Gastrocnemius medialis (tissue), 4 donors: Measurements from ENCODE around the gene UFC1.

Experiments
- POLR2A ChIP-seq, 2 donors: fragments of 450-650 bp; IDR thresholded peaks; one replicate each; pipeline ENCODE4 v1.6.1; 2017; ENCODE audit warnings: antibody characterized with exemption in 2 of 2, mild to moderate bottlenecking in 2 of 2, moderate library complexity in 2 of 2
- TF ChIP-seq, protein P1 (sequence below), 5 experiments: fragments of 450-650 bp in 3 of 5; fragments of 200-600 bp in 2 of 5; sonication (generic) in 2 of 5; IDR thresholded peaks in 4 of 5; conservative IDR thresholded peaks in 1 of 5; 1 replicate in 4 of 5; 2 replicates in 1 of 5; pipeline ENCODE4 v1.5.1; 2016 to 2019; ENCODE audit warnings: antibody characterized with exemption in 5 of 5, mild to moderate bottlenecking in 3 of 5, moderate library complexity in 3 of 5

DNA sequence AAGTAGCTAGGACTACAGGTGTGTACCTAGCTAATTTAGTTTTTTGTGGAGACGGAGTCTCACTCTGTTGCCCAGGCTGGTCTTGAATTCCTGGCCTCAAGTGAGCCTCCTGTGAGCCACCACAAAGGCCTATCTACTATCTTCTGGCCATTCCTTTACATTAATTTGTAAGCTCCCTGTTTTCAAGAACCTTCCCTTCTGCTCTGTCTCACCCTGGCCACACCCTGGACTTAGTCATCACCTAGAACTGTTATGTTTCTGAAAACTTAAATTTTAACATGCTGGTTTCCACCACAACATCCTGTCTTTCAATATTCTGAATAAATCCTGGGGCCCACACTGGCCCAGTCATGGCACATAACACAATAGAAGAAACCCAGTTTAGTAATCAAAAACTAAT is 28.4 kb downstream of the UFC1 start:
- TF ChIP-seq, protein P1, sequence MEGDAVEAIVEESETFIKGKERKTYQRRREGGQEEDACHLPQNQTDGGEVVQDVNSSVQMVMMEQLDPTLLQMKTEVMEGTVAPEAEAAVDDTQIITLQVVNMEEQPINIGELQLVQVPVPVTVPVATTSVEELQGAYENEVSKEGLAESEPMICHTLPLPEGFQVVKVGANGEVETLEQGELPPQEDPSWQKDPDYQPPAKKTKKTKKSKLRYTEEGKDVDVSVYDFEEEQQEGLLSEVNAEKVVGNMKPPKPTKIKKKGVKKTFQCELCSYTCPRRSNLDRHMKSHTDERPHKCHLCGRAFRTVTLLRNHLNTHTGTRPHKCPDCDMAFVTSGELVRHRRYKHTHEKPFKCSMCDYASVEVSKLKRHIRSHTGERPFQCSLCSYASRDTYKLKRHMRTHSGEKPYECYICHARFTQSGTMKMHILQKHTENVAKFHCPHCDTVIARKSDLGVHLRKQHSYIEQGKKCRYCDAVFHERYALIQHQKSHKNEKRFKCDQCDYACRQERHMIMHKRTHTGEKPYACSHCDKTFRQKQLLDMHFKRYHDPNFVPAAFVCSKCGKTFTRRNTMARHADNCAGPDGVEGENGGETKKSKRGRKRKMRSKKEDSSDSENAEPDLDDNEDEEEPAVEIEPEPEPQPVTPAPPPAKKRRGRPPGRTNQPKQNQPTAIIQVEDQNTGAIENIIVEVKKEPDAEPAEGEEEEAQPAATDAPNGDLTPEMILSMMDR (IDR thresholded peaks at IDR 0.05 in 4 of 5, conservative IDR thresholded peaks at IDR 0.05 in 1 of 5), result no peak
- TF ChIP-seq POLR2A (IDR thresholded peaks at IDR 0.05), result no peak
